MM.1S (cell line): Measurements from ENCODE around the gene TMPRSS5.

ENCODE experiments used
- CTCF ChIP-seq: fragments of 300-600 bp; sonication (generic); IDR thresholded peaks from 2 replicates; pipeline ENCODE4 v1.5.1; 2016; ENCODE audit warnings: antibody characterized with exemption, low read length, mixed read lengths
- EZH2phosphoT487 ChIP-seq: fragments of 300-600 bp; sonication (generic); IDR thresholded peaks from 2 replicates; pipeline ENCODE4 v1.6.1; 2018; ENCODE audit warnings: antibody characterized with exemption, low read length

GRCh38 chr11:113698515-113698914 lies 7.6 kb downstream of the TMPRSS5 start:
- TF ChIP-seq CTCF = no peak
- no peak for TF ChIP-seq EZH2phosphoT487
